NCI-H82 (cell line): ENCODE measurements around the gene ELFN1.

Experiments used
- DNase-seq: peaks from one replicate; lab custom pipeline; 2025; lab: John Stamatoyannopoulos, UW

The ELFN1 gene

GRCh38 chr7:1663857-1664651 is 6.0 kb upstream of the ELFN1 start:
- DNase-seq, result no peak

GRCh38 chr7:1664711-1665548 is 5.1 kb upstream of the ELFN1 start:
- peak; percentile 84 for DNase-seq

GRCh38 chr7:1665549-1666316 is 4.3 kb upstream of the ELFN1 start:
- peak; percentile 56 for DNase-seq

GRCh38 chr7:1666317-1666822 is 3.7 kb upstream of the ELFN1 start:
- DNase-seq, result no peak

GRCh38 chr7:1666823-1667565 is 3.1 kb upstream of the ELFN1 start:
- peak; percentile 47 for DNase-seq

- peak; percentile 60 for DNase-seq
Measured at GRCh38 chr7:1667566-1668395, 2.3 kb upstream of the ELFN1 start.

GRCh38 chr7:1668396-1669063 is 1.5 kb upstream of the ELFN1 start:
- DNase-seq, result no peak

- DNase-seq, result peak; percentile 90
Measured at GRCh38 chr7:1669064-1669951, 769 bp upstream of the ELFN1 start.

- no peak for DNase-seq
Measured at GRCh38 chr7:1670894-1671593, 967 bp downstream of the ELFN1 start.

GRCh38 chr7:1671594-1672451 is 1.7 kb downstream of the ELFN1 start:
- no peak for DNase-seq

GRCh38 chr7:1672851-1673486 is 2.9 kb downstream of the ELFN1 start:
- DNase-seq, result no peak

GRCh38 chr7:1673581-1674118 is 3.6 kb downstream of the ELFN1 start:
- DNase-seq, result no peak

GRCh38 chr7:1674161-1675035 is 4.3 kb downstream of the ELFN1 start:
- no peak for DNase-seq

GRCh38 chr7:1675036-1675671 is 5.1 kb downstream of the ELFN1 start:
- no peak for DNase-seq
